ENCODE results near the gene AHCTF1. TPM values are rescaled to one million over a fixed set of nuclear protein-coding genes. Genes with fewer than 3 reads are reported as not detected.

AHCTF1 gene
- total RNA-seq, 1 experiment from 2014 or later, result 46.4 TPM

DNA sequence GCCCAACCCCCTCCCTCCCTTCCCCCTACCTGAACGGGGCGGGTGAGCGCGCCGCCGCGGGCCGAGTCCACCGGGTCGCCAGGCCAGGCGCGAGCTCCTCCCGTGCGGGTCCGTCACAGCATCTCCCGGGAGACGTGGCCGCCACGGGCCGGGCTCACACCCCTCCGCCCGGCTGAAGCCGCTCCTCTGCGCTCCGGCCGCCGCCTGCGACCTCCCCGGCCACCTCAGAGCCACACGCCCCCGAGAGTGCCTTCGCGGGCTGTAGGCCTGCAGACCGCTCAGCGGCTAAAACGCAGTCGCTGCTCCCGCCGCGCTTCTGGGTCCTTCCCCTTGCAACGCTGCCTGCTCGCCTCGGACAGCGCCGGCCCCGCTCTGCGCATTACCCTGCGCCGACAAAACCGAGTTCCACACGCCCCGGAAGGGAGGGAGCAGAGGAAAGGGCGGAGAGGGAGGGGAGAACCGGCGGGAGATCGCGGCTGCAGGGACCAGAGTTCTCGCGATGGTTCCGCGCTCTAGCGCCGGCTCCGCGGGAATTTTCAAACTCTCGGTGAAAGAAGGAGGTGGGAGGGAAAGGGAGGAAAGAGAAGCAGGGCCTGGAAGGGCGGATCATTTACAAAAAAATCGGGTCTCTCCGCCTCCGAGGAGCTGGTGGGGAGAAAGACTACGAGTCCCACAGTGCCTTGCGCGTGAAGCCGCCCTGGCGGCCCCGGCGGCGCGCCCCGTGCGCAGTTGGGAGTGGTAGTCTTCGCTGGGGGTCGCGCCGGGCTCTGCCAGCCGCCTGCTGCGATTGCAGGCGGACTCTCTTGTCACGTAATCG is at the start of gene AHCTF1 (continued):
- TF ChIP-seq CBFB (CRISPR knock-in tag; IDR thresholded peaks at IDR 0.05; ENCODE audit: low read depth) (no peak; the same call in 1 of the 2 replicates), TP53 (CRISPR knock-in tag; IDR thresholded peaks at IDR 0.05) (peak; percentile 20; the same call in 1 of the 2 replicates), ZNF317 (CRISPR knock-in tag; IDR thresholded peaks at IDR 0.05; ENCODE audit: borderline replicate concordance, low read depth) (no peak; the same call in 1 of the 2 replicates), ELF4 (CRISPR knock-in tag; IDR thresholded peaks at IDR 0.05; ENCODE audit: low read depth) (no peak), MYBL2 (CRISPR knock-in tag; IDR thresholded peaks at IDR 0.05) (peak; percentile 88; the same call in 1 of the 2 replicates), ZNF263 (CRISPR knock-in tag; IDR thresholded peaks at IDR 0.05; ENCODE audit: low read depth) (no peak)
- TF ChIP-seq, protein P1, sequence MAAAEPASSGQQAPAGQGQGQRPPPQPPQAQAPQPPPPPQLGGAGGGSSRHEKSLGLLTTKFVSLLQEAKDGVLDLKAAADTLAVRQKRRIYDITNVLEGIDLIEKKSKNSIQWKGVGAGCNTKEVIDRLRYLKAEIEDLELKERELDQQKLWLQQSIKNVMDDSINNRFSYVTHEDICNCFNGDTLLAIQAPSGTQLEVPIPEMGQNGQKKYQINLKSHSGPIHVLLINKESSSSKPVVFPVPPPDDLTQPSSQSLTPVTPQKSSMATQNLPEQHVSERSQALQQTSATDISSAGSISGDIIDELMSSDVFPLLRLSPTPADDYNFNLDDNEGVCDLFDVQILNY (CRISPR knock-in tag; IDR thresholded peaks at IDR 0.05), result peak; percentile 93
- TF ChIP-seq, protein P2, sequence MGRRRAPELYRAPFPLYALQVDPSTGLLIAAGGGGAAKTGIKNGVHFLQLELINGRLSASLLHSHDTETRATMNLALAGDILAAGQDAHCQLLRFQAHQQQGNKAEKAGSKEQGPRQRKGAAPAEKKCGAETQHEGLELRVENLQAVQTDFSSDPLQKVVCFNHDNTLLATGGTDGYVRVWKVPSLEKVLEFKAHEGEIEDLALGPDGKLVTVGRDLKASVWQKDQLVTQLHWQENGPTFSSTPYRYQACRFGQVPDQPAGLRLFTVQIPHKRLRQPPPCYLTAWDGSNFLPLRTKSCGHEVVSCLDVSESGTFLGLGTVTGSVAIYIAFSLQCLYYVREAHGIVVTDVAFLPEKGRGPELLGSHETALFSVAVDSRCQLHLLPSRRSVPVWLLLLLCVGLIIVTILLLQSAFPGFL (CRISPR knock-in tag; IDR thresholded peaks at IDR 0.05; ENCODE audit: borderline replicate concordance), result 0 out of 2 replicates have a peak, but pooled peaks have one; percentile 48
- TF ChIP-seq, protein P3, sequence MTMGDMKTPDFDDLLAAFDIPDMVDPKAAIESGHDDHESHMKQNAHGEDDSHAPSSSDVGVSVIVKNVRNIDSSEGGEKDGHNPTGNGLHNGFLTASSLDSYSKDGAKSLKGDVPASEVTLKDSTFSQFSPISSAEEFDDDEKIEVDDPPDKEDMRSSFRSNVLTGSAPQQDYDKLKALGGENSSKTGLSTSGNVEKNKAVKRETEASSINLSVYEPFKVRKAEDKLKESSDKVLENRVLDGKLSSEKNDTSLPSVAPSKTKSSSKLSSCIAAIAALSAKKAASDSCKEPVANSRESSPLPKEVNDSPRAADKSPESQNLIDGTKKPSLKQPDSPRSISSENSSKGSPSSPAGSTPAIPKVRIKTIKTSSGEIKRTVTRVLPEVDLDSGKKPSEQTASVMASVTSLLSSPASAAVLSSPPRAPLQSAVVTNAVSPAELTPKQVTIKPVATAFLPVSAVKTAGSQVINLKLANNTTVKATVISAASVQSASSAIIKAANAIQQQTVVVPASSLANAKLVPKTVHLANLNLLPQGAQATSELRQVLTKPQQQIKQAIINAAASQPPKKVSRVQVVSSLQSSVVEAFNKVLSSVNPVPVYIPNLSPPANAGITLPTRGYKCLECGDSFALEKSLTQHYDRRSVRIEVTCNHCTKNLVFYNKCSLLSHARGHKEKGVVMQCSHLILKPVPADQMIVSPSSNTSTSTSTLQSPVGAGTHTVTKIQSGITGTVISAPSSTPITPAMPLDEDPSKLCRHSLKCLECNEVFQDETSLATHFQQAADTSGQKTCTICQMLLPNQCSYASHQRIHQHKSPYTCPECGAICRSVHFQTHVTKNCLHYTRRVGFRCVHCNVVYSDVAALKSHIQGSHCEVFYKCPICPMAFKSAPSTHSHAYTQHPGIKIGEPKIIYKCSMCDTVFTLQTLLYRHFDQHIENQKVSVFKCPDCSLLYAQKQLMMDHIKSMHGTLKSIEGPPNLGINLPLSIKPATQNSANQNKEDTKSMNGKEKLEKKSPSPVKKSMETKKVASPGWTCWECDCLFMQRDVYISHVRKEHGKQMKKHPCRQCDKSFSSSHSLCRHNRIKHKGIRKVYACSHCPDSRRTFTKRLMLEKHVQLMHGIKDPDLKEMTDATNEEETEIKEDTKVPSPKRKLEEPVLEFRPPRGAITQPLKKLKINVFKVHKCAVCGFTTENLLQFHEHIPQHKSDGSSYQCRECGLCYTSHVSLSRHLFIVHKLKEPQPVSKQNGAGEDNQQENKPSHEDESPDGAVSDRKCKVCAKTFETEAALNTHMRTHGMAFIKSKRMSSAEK (CRISPR knock-in tag; IDR thresholded peaks at IDR 0.05; ENCODE audit: borderline replicate concordance), result no peak
- TF ChIP-seq, protein P4, sequence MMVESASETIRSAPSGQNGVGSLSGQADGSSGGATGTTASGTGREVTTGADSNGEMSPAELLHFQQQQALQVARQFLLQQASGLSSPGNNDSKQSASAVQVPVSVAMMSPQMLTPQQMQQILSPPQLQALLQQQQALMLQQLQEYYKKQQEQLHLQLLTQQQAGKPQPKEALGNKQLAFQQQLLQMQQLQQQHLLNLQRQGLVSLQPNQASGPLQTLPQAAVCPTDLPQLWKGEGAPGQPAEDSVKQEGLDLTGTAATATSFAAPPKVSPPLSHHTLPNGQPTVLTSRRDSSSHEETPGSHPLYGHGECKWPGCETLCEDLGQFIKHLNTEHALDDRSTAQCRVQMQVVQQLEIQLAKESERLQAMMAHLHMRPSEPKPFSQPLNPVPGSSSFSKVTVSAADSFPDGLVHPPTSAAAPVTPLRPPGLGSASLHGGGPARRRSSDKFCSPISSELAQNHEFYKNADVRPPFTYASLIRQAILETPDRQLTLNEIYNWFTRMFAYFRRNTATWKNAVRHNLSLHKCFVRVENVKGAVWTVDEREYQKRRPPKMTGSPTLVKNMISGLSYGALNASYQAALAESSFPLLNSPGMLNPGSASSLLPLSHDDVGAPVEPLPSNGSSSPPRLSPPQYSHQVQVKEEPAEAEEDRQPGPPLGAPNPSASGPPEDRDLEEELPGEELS (CRISPR knock-in tag; IDR thresholded peaks at IDR 0.05), result peak; percentile 90
- TF ChIP-seq, protein P5, sequence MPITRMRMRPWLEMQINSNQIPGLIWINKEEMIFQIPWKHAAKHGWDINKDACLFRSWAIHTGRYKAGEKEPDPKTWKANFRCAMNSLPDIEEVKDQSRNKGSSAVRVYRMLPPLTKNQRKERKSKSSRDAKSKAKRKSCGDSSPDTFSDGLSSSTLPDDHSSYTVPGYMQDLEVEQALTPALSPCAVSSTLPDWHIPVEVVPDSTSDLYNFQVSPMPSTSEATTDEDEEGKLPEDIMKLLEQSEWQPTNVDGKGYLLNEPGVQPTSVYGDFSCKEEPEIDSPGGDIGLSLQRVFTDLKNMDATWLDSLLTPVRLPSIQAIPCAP (CRISPR knock-in tag; IDR thresholded peaks at IDR 0.05), result peak; percentile 68; the same call in 1 of the 2 replicates

DNA sequence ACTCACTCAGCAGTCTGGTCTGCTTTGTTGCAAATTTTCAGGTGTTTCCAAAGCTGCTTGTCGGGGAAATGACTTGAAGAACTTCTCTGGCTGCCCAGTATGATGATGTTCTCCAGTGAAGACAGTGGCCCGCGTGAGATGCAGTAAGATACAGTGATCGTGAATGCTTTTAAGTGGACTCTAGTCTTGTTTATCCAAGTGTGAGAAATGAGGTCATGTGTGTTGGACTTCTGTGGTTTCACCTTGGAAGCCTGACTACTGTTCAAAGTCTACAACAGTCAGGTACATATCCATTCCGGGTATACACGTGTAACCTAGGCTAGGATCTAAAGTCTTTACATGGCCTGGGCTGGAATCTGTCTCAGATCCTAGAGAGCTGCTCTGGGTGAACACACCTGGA is 47.0 kb upstream of the AHCTF1 start:
- TF ChIP-seq NFE2L1 (CRISPR knock-in tag; IDR thresholded peaks at IDR 0.05), result no peak
- H3K4me3 Mint-ChIP-seq, result no peak overlapping the region
- H3K36me3 Mint-ChIP-seq, result peaks cover 90% of the 10 kb centered on the region
- H3K27me3 Mint-ChIP-seq (ENCODE audit: low read depth), result no peaks in the 10 kb centered on the region
- DNase-seq (ENCODE audit: low spot score) (no peak), ATAC-seq (no peak)
- no peaks in the 10 kb centered on the region for H3K4me1 Mint-ChIP-seq
- CTCF ChIA-PET, result no interaction called here
- peaks cover 74% of the 10 kb centered on the region for H3K9me3 Mint-ChIP-seq
- H3K27ac Mint-ChIP-seq, result no peak overlapping the region
- POLR2A ChIA-PET, result no interaction called here

DNA sequence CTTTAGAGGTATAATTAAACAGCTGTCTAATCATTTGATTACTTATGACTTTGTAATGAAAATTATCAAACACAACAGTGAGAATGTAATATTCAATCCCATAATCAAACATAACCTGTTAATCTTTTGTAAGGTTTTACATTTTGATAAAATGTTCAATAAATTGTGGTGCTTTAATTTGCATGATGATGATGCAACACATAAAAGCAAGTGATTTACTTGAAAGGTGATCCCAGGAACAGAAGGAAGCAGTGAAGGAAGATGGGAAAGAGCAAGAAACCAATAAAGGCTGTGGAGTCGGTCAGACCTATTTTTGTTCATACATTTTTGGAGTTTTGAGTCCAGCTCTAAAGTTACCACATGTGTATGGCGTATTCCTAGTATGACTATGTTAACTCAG is 46.5 kb upstream of the AHCTF1 start:
- Mint-ChIP-seq H3K4me3 (no peak overlapping the region), H3K27me3 (ENCODE audit: low read depth) (no peaks in the 10 kb centered on the region), H3K27ac (no peak overlapping the region), H3K36me3 (peaks cover 89% of the 10 kb centered on the region), H3K4me1 (no peaks in the 10 kb centered on the region), H3K9me3 (peaks cover 73% of the 10 kb centered on the region)
- ATAC-seq, result no peak
- DNase-seq (ENCODE audit: low spot score), result no peak
- CTCF ChIA-PET, result no interaction called here
- POLR2A ChIA-PET, result no interaction called here
- TF ChIP-seq ZNF396 (CRISPR knock-in tag; IDR thresholded peaks at IDR 0.05; ENCODE audit: borderline replicate concordance), result no peak
- no peak for TF ChIP-seq IRF2 (CRISPR knock-in tag; IDR thresholded peaks at IDR 0.05; ENCODE audit: borderline replicate concordance, low read depth)
- no peak for TF ChIP-seq ZNF416 (CRISPR knock-in tag; IDR thresholded peaks at IDR 0.05)
- TF ChIP-seq MYBL2 (CRISPR knock-in tag; IDR thresholded peaks at IDR 0.05), result no peak

Data from WTC11 (cell line).